NT2/D1 (cell line): Measurements from ENCODE around the gene PRR23C.
"Not testable (repeated sequence)": the region's sequence is repeated elsewhere in the genome, so short reads cannot be mapped to it uniquely, and the experiment has no call there.

Source experiments
- SUZ12 ChIP-seq: IDR thresholded peaks from 2 replicates; pipeline ENCODE4 v1.6.1; 2011; ENCODE audit not compliant: insufficient read length, insufficient read depth; ENCODE audit errors: extremely low read depth
- YY1 ChIP-seq: IDR thresholded peaks from 2 replicates; pipeline ENCODE4 v1.6.1; 2011; ENCODE audit not compliant: insufficient read length, insufficient read depth
- ZNF274 ChIP-seq: IDR thresholded peaks from 2 replicates; pipeline ENCODE4 v1.6.1; 2011; ENCODE audit warnings: mild to moderate bottlenecking, low read depth, low read length

DNA sequence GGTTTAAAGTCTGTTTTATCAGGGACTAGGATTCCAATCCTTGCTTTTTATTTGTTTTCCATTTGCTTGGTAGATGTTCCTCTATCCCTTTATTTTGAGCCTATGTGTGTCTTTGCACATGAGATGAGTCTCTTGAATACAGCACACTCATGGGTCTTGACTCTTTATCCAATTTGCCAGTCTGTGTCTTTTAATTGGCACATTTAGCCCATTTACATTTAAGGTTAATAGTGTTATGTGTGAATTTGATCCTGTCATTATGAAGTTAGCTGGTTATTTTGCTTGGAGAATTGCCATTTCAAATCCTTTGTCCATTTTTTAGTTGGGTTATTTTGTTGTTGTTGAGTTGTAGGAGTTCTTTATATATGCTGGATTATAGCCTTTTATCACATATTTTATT, 14.1 kb downstream of the PRR23C start:
- not testable (repeated sequence) for TF ChIP-seq SUZ12, YY1, ZNF274
